ENCODE measurements around the gene RASEF. TPM values are rescaled to one million over a fixed set of nuclear protein-coding genes. Genes with fewer than 3 reads are reported as not detected.

Gene RASEF
- total RNA-seq, 1 experiment from 2014 or later = 2.2 TPM

DNA sequence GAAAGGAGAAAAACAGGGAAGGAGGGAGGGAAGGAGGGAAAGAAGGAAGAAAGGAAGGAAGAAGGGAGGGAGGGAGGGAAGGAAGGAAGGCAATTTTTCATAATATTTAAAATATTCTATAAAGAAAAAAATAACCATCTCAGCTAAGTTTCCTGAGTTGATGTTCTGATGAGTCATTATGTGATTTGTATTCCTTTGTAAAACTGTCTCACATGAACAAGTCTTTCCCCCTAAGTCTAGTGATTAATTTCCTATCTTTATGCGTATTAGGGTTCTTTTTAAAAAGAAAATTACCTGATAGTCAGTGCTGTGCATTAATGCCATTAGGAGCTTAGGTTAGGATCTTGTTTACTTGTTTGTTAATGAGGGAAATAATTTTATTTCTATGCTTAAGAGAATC is 94.1 kb downstream of the RASEF start:
- H3K36me3 Mint-ChIP-seq (ENCODE audit: insufficient read depth in 1 of 3, low read depth in 3 of 3) = no peaks in the 10 kb centered on the region; a peak in 1 of 7 replicates
- Histone ChIP-seq H3K23me2 (ENCODE audit: insufficient read length, low read depth, low read length, poor library complexity, severe bottlenecking) (no peaks in the 10 kb centered on the region), H3K4ac (ENCODE audit: low read depth, low read length) (no peak overlapping the region), H3K14ac (ENCODE audit: insufficient read depth, low read length) (no peak overlapping the region), H3K9me3 (ENCODE audit: control insufficient read depth, low read depth, low read length) (no peaks in the 10 kb centered on the region), H3K4me2 (ENCODE audit: insufficient read depth, insufficient read length, low read length) (no peak overlapping the region), H4K8ac (replicated peaks; ENCODE audit: insufficient read length, low read depth, low read length) (no peak overlapping the region), H3K27ac (ENCODE audit: insufficient read length, low read depth, low read length) (no peak overlapping the region), H3K4me1 (ENCODE audit: insufficient read depth, low read length) (no peaks in the 10 kb centered on the region), H3K9ac (ENCODE audit: extremely low read depth, insufficient read length, low read length) (no peak overlapping the region), H2BK120ac (ENCODE audit: low read depth, low read length, poor library complexity, severe bottlenecking) (no peak overlapping the region), H3K79me1 (ENCODE audit: insufficient read depth, low read depth, low read length, poor library complexity, severe bottlenecking) (no peaks in the 10 kb centered on the region), H2BK15ac (ENCODE audit: low read depth, low read length) (no peak overlapping the region), H2BK12ac (ENCODE audit: insufficient read length, low read depth, low read length) (no peak overlapping the region), H4K5ac (ENCODE audit: insufficient read length, low read depth, low read length) (no peak overlapping the region), H3K79me2 (ENCODE audit: insufficient read depth, low read length) (no peaks in the 10 kb centered on the region), H2BK20ac (ENCODE audit: low read depth, low read length, poor library complexity, severe bottlenecking) (no peak overlapping the region), H4K91ac (ENCODE audit: insufficient read length, low read depth, low read length) (no peak overlapping the region), H2AFZ (ENCODE audit: low read length) (no peak overlapping the region), H4K20me1 (ENCODE audit: control insufficient read depth, insufficient read depth, insufficient read length) (no peaks in the 10 kb centered on the region), H3K23ac (ENCODE audit: insufficient read length, low read depth, low read length) (no peak overlapping the region), H3T11ph (ENCODE audit: low read length) (no peak overlapping the region), H3K27me3 (ENCODE audit: insufficient read depth, low read length) (no peaks in the 10 kb centered on the region), H2AK5ac (ENCODE audit: insufficient read length, low read length) (no peak overlapping the region), H3K56ac (ENCODE audit: insufficient read length, low read depth, low read length) (no peak overlapping the region), H3K18ac (ENCODE audit: insufficient read length, low read depth, low read length) (no peak overlapping the region), H2BK5ac (ENCODE audit: insufficient read length, low read length) (no peak overlapping the region)
- no peak overlapping the region for H3K27ac Mint-ChIP-seq
- WGBS (ENCODE audit: extremely low coverage, insufficient read length, low lambda C conversion rate) = no CpG with 5 or more reads among the region's 1 CpG
- H3K4me1 Mint-ChIP-seq = no peaks in the 10 kb centered on the region
- TF ChIP-seq, protein P1, sequence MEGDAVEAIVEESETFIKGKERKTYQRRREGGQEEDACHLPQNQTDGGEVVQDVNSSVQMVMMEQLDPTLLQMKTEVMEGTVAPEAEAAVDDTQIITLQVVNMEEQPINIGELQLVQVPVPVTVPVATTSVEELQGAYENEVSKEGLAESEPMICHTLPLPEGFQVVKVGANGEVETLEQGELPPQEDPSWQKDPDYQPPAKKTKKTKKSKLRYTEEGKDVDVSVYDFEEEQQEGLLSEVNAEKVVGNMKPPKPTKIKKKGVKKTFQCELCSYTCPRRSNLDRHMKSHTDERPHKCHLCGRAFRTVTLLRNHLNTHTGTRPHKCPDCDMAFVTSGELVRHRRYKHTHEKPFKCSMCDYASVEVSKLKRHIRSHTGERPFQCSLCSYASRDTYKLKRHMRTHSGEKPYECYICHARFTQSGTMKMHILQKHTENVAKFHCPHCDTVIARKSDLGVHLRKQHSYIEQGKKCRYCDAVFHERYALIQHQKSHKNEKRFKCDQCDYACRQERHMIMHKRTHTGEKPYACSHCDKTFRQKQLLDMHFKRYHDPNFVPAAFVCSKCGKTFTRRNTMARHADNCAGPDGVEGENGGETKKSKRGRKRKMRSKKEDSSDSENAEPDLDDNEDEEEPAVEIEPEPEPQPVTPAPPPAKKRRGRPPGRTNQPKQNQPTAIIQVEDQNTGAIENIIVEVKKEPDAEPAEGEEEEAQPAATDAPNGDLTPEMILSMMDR (conservative IDR thresholded peaks at IDR 0.05) = no peak
- H3K4me3 Mint-ChIP-seq = no peak overlapping the region
- H3K27me3 Mint-ChIP-seq (ENCODE audit: low read depth) = no peaks in the 10 kb centered on the region
- no peak for DNase-seq
- peaks cover 2 to 3% of the 10 kb centered on the region in 2 experiments; a peak in 3 of 5 replicates for H3K9me3 Mint-ChIP-seq

Data from H9 (cell line).